HG02970 (cell line): ENCODE data around the gene ADGRA3.
"Not testable (repeated sequence)": the region's sequence is repeated elsewhere in the genome, so short reads cannot be mapped to it uniquely, and the experiment has no call there.

Source experiments
- ATAC-seq: cut with Tn5 transposase; IDR thresholded peaks from one replicate; pipeline ENCODE4 v1.9.1; 2021; ENCODE audit warnings: mild to moderate bottlenecking, moderate library complexity, moderate number of reproducible peaks; ENCODE audit not compliant: unreplicated experiment, low FRiP score

Gene ADGRA3

GRCh38 chr4:22385611-22386011, 130.3 kb downstream of the ADGRA3 start:
- ATAC-seq: no peak

- no peak for ATAC-seq
These were observed 131.7 kb downstream of the ADGRA3 start for GRCh38 chr4:22384154-22384553.

GRCh38 chr4:22382216-22382615, 133.7 kb downstream of the ADGRA3 start:
- ATAC-seq: not testable (repeated sequence)

- ATAC-seq: no peak
These were observed 142.9 kb downstream of the ADGRA3 start for GRCh38 chr4:22372986-22373385.

GRCh38 chr4:22369901-22370562, 145.8 kb downstream of the ADGRA3 start:
- ATAC-seq: no peak

GRCh38 chr4:22363787-22364186, 152.1 kb downstream of the ADGRA3 start:
- ATAC-seq: no peak

GRCh38 chr4:22363036-22363435, 152.8 kb downstream of the ADGRA3 start:
- ATAC-seq: no peak

- ATAC-seq: no peak
These were observed 158.8 kb downstream of the ADGRA3 start for GRCh38 chr4:22356987-22357596.

GRCh38 chr4:22348410-22348809, 167.5 kb downstream of the ADGRA3 start:
- no peak for ATAC-seq

- no peak for ATAC-seq
These were observed 170.2 kb downstream of the ADGRA3 start for GRCh38 chr4:22345678-22346077.

GRCh38 chr4:22345055-22345454, 170.8 kb downstream of the ADGRA3 start:
- ATAC-seq: no peak

GRCh38 chr4:22343606-22344005, 172.3 kb downstream of the ADGRA3 start:
- ATAC-seq: no peak

- no peak for ATAC-seq
These were observed 176.4 kb downstream of the ADGRA3 start for GRCh38 chr4:22339491-22339890.

GRCh38 chr4:22338796-22339195, 177.1 kb downstream of the ADGRA3 start:
- no peak for ATAC-seq
